Fibroblast of lung (primary cell): Measurements from ENCODE around the gene NLRC3.

Experiments used
- CTCF ChIP-seq, 2 donors: IDR thresholded peaks in 1 of 2; conservative IDR thresholded peaks in 1 of 2; 1 replicate in 1 of 2; 2 replicates in 1 of 2; pipeline ENCODE4 v1.5.1; 2011 to 2012; ENCODE audit warnings: low read length in 2 of 2, control low read depth in 1 of 2, inconsistent platforms in 1 of 2, low read depth in 1 of 2, mild to moderate bottlenecking in 1 of 2
- EZH2 ChIP-seq: IDR thresholded peaks from 2 replicates; pipeline ENCODE4 v1.5.1; 2012; ENCODE audit warnings: low read length, control low read depth, mild to moderate bottlenecking; ENCODE audit errors: missing control alignments

- no peak for TF ChIP-seq CTCF (conservative IDR thresholded peaks at IDR 0.05 in 1 of 2, IDR thresholded peaks at IDR 0.05 in 1 of 2; ENCODE audit: low read depth in 1 of 2, low read length in 2 of 2)
- TF ChIP-seq EZH2: no peak
Observed at GRCh38 chr16:3532741-3533140, 44.5 kb downstream of the NLRC3 start.
